C1 segment of cervical spinal cord (tissue), 14 donors: ENCODE measurements around the gene MDH1B.

Source experiments
- DNase-seq, 14 donors: peaks; one replicate each; lab custom pipeline; 2025; lab: John Stamatoyannopoulos, UW

The MDH1B gene

DNA sequence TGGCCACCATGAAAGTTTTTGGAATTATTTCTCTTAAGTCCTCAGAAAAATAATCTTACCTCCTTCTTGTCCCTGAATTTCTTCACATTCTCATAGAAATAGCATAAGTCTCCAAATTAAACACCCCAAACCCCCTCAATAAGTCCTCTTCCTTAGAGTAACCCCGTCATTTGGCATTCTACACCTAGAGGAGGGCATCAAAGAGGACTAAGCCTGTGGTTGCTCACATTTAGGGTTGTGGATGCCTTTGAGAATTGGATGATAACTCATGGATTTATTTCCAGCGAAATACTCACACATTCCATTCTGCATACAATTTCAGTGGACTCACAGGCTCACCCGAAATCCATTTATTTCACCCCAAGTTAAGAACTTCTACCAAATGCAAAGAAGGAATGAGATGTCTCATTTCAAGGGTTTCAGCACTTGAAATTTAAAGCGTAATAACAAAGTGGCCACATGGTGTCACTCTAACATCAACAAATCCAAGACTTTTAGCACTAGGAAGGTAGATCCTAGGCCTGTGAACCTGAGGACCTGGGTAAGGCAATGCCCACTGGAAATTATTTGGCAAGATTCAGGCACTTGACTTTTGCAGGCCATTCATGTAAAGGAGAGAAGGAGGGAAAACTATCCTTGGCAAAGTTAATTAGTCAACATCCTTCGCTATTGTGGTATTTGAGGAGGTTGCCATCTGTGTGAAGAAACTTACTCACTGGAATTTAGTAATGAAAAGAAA is 71.6 kb downstream of the MDH1B start:
- DNase-seq: peak in 3 of 14 donors; percentile 4 to 43 (median 17)

DNA sequence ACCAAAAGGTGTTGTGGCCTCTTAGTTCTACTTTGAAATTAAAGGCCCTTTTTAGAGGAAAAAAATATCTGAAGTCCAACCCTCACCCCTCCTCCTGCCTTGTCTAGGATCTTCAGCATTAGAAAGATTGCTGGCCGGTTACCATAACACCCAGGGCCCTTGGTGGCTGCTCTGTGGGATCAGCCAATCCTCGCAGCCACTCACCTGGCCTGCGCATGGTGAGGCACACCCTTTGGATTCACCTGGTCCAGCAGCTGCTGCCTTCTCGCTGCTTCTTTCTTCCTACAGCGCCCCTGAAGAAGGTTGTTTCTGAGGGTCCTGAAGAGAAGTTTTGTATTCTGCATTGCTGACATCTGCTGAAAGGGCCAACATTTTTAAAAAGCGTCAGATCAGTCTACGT is 72.2 kb downstream of the MDH1B start:
- no peak for DNase-seq

DNA sequence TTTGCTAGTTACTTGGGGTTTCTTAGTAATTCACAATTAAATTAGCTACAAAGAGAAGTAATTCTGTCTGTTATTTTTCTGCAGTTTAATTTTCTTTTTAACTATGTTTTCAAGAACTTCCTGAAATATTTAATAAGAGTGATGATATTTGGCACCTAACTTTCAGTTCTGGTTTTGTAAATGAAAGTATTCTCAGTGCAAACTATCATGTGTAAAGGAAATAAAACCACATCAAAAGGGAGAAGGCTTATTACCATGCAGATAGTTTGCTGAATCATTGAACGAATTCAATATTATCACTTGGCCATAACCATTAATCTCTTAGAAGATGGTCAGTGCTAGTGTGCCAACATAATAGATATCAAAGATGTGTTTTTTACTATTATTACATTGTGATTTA is 76.1 kb downstream of the MDH1B start:
- DNase-seq: no peak

DNA sequence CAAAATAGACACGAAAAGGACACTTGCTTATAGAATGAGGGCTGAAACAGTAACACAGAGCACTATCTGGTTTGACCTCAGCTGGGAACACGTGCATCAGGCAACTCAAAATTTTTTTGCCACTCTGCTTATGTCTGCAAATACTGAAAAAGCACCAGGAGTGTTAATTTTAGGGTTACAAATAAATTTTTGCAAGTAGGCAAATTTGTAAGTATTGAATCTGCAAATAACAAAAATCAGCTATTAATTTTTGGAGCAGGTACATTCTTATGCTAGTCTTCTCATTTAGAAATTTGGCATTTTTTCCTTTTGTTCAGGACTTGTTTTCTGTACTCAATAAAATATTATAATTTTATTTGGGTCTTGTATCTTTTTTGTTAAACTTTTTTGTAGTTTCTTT is 76.7 kb downstream of the MDH1B start:
- DNase-seq: no peak
